Liver (tissue), 2 donors: ENCODE results near the gene CEP95.

Experiments
- ZBTB33 ChIP-seq: IDR thresholded peaks from 2 replicates; pipeline ENCODE4 v1.6.1; 2016; ENCODE audit warnings: antibody characterized with exemption
- TF ChIP-seq, protein P1 (sequence below): fragments of 150-350 bp; IDR thresholded peaks from 2 replicates; pipeline ENCODE4 v1.5.1; 2017; ENCODE audit warnings: improper control_type of control experiment, low read depth, low read length; ENCODE audit not compliant: missing input control
- donor health status: healthy.

- no peak for TF ChIP-seq ZBTB33
- TF ChIP-seq, protein P1, sequence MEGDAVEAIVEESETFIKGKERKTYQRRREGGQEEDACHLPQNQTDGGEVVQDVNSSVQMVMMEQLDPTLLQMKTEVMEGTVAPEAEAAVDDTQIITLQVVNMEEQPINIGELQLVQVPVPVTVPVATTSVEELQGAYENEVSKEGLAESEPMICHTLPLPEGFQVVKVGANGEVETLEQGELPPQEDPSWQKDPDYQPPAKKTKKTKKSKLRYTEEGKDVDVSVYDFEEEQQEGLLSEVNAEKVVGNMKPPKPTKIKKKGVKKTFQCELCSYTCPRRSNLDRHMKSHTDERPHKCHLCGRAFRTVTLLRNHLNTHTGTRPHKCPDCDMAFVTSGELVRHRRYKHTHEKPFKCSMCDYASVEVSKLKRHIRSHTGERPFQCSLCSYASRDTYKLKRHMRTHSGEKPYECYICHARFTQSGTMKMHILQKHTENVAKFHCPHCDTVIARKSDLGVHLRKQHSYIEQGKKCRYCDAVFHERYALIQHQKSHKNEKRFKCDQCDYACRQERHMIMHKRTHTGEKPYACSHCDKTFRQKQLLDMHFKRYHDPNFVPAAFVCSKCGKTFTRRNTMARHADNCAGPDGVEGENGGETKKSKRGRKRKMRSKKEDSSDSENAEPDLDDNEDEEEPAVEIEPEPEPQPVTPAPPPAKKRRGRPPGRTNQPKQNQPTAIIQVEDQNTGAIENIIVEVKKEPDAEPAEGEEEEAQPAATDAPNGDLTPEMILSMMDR: no peak
Measured at GRCh38 chr17:64580384-64581315, 73.9 kb downstream of the CEP95 start.
